Measurements from ENCODE around the gene KRT26. TPM values are rescaled to one million over a fixed set of nuclear protein-coding genes. Genes with fewer than 3 reads are reported as not detected.
"Not testable (repeated sequence)": the region's sequence is repeated elsewhere in the genome, so short reads cannot be mapped to it uniquely, and the experiment has no call there.

The KRT26 gene, protein sequence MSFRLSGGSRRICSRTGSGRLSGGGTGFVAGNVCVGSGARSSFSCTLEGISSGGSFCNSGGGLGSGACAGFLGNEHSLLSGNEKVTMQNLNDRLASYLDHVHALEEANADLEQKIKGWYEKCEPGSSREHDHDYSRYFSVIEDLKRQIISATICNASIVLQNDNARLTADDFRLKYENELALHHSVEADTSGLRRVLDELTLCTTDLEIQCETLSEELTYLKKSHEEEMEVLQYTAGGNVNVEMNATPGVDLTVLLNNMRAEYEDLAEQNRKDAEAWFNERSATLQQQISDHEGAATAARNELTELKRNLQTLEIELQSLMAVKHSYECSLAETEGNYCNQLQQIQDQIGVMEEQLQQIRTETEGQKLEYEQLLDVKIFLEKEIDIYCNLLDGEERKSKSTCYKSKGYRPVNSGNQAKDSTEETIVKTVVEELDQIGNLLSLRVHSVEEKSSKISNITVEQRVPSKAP
- total RNA-seq (2014; rRNA removed) = not detected in 2 replicates
- polyA plus RNA-seq (2012) = not detected

DNA sequence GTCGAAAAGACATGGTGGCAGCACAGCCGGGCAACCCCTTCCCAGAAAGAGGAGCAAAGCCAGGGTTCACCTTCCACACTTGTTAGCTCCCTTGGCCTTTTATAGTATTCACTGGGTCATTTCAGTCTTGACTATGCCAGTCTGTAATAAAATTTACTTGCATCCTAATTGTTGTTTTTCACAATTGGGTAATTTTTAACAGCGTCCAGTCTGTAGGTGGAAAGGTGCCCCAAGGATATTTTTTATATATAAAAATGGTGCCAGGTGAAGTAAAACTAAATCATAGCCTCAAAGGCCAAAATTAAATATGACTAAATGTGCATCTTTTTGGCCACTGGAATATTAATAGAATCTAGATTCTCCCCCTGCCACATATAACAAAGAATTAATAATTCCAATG is at the start of gene KRT26:
KRT26 (minus strand) TSS at position 101 of the 400 bp plus-strand sequence; CDS start at position 13, 88 bp downstream.
- DNase-seq (ENCODE audit: low read depth) = no peak

DNA sequence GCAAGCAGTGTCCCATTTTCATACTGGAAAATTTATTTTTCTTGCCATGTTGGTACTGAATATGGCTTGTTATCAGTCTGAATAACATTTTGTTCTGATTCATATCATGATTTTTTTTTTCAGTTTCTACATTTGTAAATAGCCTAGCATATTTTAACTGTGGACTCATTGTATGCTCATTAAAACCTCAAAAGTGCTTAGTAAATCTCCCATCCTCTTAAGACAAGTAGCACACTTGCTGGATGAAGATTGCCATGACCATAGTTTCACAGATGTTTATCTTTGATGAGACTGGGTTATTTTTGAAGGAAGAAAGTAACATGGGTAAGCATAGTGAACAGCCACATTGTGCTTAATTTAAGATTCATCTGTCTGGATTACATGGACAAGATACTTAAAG is 49.5 kb upstream of the KRT26 start:
- no peak for DNase-seq (ENCODE audit: low read depth)

DNA sequence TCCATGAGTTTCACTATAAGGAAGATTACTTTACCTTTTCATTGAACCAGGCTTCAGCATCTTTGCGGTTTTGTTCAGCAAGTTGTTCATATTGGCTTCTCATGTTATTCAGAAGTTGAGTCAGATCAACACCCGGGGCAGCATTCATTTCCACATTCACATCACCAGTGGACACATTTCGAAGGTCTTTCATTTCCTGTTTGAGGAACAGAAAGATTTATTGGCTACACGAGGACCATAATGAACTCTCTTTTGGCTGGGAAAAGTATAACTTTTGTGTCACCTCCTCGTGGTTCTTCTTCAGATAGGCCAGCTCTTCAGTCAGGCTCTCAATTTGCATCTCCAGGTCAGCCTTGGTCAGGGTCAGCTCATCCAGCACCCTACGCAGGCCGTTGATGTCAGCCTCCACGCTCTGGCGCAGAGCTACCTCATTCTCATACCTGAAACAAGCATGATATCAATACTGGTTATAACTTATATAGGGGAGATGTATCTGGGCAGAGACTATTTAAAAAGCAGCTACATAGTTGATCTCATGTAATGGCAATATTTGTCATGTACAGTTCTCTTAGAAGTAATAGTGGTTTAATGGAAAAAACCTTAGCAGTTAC is 48.3 kb upstream of the KRT26 start:
- no peak for DNase-seq (ENCODE audit: low read depth)

DNA sequence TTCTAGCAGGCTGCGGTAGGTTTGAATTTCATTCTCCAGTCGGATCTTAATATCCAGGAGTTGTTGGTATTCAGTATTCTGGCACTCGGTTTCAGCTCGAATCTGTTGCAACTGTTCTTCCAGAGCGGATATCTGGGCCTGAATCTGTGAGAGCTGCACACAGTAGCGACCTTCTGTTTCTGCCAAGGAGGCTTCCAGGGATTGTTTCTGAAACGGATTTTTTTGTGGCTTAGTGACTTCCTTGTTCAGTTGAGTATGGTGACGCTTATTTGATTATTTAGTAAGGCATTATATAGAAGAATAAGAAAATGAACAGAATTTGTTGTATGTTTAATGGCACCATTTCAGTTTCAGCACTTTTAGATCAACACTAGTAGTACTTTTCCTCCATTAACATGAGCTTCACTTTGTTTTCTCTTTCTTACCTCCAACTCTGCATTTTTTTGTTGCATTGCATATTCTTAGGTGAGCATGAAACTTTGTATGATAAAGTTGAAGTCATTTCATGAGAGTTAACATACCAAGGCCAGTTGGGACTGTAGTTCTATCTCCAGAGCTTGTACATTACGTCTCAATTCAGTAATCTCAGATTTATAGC is 47.6 kb upstream of the KRT26 start:
- DNase-seq (ENCODE audit: low read depth) = peak; percentile 36

DNA sequence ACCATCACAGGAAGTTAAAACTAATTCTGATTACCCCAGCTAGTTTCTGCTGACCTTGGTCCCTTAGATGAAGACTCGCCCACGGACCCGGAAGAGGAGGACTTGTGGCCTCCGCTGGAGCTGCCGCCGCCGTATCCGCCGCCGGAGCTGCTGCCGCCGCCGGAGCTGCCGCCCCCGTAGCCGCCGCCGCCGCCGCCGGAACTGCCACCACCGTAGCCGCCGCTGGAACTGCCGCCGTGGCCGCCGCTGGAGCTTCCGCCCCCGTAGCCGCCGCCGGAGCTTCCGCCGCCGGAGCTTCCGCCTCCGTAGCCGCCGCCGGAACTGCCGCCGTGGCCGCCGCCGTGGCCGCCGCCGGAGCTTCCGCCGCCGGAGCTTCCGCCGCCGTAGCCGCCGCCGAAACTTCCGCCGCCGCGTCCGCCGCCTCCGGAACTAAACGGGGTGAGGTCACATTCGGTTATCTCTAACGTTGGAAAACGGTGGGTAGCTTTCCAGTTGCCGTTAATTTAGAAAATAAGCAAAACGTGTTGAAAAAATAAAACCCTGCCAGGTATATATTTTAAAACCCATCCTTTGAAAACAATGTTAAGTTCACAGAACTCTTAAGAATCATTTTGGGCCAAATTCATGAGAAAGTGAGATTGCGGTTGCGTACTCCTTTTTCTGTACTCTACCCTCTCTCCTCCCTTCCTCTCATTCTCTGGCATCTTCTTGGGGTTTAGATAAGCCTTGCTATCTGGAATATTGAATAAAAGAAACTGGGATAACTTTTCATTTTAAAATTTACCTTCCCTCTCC is 46.9 kb upstream of the KRT26 start:
- DNase-seq (ENCODE audit: low read depth) = peak; percentile 74

DNA sequence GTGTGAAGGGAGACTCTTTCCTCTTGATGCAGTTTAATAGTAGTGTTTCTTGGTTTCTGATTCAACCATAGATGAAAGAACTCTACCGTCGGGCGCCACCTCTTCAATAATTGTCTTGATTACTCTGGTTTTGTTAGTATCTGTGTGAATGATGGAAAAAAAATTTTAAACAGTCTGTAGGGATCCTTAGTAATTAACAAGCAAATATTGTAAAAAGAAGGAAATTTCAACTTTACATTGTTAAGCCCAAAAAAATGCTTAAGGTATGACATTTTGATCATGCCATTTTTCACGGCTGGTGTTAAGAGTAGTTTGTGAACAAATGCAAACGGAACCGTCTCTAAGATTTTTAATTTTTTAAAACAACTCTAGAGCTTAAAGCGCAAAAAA is 46.3 kb upstream of the KRT26 start:
- DNase-seq (ENCODE audit: low read depth) = no peak

DNA sequence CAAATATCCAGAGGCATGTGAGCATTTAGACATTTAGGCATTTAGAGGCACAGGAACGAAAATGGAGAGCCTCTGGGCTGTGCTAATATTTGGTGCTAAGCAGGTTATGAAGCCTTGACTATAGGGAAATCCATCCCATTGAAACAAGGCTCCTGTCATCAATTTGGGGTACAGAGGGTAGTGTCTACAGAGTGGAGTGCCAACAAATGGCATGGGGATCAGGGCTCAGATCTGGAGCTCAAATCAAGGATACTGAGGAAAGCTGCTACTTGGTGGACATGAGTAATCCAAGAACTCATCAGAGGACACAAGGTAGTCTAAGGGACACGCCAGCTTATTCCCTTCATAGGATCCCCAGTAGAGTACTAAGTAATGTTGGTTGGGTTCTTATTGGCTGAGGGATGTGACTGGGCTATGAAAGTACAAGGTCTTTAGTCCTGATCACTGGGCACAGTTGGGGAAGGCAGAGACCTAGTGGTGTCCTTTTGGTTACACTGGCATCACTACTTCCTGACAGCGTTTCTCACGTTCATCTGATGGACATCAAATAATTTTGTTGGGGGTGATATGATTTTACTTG is 45.2 kb upstream of the KRT26 start:
- DNase-seq (ENCODE audit: low read depth) = no peak

DNA sequence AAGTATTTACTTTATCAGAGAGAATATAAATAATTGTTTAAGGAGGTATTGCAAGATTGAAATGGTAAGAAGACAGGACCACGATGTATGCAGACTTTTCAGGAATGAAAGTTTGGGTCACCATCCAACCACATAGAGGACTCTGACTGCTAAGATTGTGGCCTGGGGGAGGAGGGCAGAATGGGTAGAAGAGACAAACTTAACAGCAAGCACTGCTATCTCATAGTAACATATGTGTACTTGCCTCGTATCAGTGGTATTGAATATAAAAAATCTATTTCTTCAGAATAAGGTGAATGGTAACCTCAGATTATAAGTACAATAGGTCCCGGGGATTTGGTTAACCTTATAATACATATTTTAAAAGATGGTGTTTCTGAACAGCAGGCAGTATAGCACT is 44.6 kb upstream of the KRT26 start:
- DNase-seq (ENCODE audit: low read depth) = no peak

DNA sequence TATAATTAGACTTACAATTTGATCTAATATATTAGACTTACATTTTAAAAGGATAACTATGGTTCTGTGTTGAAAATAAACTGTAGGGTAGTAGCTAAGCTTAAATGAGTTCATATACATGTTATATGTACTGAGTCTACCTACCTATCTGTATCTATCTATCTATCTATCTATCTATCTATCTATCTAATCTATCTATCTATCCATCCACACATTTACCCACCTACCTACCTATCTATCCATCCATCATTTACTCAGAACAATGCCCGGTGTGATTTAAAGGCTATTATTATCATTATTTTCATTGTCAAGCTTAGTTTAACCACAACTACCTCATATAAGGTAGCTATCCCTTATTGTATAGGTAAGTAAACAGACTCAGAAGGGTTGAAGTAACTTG is 43.4 kb upstream of the KRT26 start:
- no peak for DNase-seq (ENCODE audit: low read depth)

DNA sequence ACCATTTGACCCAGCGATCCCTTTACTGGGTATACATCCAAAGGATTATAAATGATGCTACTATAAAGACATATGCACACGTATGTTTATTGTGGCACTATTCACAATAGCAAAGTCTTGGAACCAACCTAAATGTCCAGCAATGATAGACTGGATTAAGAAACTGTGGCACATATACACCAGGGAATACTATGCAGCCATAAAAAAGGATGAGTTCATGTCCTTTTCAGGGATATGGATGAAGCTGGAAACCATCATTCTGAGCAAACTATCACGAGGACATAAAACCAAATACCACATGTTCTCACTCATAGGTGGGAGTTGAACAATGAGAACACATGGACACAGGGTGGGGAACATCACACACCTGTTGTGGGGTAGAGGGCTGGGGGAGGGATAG is 42.7 kb upstream of the KRT26 start:
- not testable (repeated sequence) for DNase-seq (ENCODE audit: low read depth)

DNA sequence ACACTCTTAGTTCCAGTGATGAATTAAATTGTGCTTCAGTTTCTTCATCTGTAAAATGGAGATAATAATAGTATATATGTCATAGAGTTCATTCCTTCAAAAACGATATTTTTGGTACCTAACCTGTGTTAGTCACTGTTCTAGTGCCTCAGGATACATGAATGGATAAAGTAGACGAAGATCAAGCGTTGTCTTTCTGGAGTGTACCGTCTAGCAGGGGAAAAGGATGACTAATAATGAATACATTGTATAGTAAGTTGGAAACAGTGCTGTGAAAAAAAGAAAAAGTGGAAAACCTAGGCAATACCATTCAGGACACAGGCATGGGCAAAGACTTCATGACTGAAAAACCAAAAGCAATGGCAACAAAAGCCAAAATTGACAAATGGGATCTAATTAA is 41.8 kb upstream of the KRT26 start:
- peak; percentile 19 for DNase-seq (ENCODE audit: low read depth)

DNA sequence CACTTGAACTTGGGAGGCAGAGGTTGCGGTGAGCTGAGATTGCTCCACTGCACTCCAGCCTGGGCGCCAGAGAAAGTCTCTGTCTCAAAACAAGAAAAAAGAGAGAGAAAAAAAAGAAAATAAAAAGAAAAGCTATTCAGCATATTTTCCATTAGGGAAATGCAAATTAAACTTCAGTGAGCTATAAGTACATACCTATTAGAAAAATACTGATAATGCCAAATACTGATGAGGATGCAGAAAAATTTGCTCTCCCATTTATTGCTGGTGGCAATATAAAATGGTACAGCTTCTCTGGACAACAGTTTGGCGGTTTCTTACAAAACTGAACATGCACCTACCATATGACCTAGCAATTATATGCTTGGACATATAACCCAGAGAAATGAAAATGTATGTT is 40.6 kb upstream of the KRT26 start:
- no peak for DNase-seq (ENCODE audit: low read depth)

DNA sequence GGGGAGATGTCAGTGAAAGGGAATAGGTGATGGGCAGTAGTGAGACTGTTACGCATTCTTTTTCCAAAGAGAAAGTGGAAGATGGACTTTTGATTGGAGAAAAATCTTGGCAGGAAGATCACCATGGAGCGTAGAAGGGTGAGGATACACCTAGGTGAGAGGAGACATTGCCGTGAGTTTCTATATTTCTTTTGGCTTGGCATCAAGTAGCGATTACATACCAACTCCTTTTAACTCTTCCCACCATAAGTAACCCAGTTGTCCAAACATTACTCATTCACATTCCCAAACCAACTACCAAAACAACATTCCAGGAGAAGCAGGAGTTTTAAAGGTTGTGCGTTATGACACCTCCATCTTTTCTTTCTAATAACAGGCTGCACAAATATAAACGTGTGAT is 38.5 kb upstream of the KRT26 start:
- DNase-seq (ENCODE audit: low read depth) = peak; percentile 42

DNA sequence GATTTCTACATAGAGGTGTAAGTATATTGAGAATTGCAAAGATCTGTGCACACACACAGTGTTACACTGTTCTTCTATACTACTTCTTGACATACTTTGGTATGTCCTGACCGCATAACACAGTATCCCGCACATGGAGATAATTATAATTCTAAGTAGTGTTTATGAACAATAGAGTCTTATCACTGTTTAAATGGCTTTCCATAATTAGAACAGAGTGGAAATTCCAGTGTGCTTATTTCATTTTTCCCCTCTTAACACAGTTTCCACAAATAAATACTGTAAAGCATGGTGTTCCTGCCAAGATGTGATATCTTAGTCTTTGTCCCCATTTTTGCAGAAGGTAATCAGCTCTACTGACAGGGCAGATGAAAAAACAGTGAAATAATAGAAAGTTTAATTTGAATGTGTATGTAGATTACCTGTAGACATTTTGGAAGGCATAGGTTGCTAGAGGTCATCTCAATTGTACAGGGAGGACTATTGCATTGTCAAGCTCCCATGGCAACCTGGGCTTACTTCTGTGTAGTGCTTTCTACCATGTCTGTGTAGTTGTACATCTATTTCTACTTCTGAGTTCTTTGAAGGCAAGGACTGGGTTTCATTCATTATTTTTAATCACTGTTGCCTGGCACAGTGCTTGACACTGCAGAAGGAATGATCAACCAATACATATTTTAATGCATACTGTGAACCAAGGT is 37.9 kb upstream of the KRT26 start:
- DNase-seq (ENCODE audit: low read depth) = no peak

DNA sequence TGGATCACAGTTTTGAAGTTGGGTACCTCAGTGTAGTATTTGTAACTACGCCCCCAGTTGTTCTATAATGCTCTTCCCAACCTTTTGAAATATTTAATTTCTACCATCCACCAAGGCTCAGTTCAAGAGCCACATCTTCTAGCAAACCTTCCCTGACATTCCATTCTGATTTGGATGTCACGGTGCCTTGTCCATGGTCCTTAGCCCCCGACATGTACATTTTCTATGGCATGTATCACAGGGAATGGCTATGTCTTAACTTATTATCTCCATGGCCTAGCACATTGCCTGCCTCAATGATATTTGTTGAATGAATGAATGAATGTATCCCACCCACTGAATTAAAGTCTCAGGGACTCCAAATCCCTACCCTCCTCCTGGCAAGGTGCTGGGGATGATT is 34.1 kb upstream of the KRT26 start:
- no peak for DNase-seq (ENCODE audit: low read depth)

DNA sequence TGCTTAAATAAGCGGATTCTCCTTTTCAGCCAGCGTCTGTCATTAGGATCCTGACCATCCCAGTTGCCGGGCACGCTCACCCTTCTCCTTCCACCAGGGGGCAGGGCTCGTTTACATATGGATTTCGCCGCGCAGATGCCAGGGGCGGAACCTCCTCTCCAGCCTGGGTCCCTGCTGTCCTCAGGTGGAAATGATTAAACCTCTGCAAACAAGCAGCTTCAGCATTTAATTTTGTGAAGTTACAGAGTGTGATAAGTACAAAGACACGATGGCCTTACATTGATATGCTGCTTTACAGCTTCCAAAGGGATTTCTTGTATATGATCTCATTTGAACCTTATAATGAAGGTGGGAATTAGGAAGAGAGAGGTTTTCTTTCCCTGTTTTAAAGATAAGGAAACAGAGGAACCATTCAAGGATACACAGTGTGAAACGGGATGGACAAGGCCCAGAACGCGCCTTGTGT is 31.6 kb upstream of the KRT26 start:
- DNase-seq (ENCODE audit: low read depth) = peak; percentile 50

DNA sequence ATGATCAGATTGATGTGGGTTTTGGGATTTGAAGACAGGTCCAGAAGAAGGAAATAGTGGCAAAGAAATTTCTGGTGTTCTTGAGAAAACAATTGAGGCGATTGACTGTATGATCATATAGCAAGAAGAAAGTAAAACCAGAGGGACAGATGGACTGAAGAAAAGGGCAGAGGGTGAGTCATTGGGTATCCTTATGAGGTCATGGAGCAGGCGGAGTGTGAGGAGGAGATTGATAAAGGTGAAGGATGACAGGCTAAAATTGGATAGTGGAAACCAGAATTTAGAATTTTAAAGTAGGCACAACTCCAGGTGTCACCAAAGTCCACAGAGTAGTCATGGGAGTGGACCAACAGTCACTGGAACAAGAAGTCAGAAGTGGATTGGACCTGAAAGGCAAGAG is 29.2 kb upstream of the KRT26 start:
- DNase-seq (ENCODE audit: low read depth) = no peak

DNA sequence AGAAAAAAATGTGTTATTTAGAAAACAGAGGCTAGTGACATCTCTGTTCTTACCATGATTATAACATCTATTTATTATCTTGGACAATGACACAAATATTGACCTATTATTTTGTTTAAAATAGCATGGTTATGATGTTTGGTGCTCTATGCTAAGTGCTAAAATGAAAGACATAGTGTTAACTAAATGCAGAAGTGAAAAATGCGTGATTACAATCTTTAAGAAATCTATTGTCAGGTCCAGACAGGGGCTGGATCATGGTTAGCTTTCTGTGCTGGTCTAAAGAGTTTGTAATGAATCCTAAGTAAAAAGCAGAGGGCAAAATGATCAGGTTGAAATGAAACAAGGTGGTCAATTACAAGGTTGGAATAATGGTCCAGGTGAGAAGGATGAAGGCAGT is 28.4 kb upstream of the KRT26 start:
- DNase-seq (ENCODE audit: low read depth) = no peak

DNA sequence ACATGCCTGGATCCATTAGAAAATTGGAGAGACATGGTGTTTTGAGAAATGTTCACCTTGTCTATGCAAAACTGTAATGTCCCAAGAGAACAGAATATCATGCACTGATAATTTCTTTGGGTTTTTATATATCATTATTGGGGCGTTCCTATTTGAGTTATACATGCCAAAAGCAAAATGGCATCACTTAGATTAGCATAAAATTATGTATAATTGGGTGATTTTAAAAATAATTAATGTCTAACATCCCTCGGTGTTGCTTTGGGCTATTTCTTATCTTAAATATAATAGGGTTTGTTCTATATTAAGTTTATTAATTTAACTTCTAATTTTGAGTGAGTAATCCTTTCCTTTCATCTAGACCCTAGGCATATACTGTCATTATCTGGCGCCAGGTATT is 27.9 kb upstream of the KRT26 start, which contains the start of gene KRT28:
KRT28 (minus strand) TSS at position 101 of the 400 bp plus-strand sequence; CDS start at position 35, 66 bp downstream.
- DNase-seq (ENCODE audit: low read depth) = no peak

DNA sequence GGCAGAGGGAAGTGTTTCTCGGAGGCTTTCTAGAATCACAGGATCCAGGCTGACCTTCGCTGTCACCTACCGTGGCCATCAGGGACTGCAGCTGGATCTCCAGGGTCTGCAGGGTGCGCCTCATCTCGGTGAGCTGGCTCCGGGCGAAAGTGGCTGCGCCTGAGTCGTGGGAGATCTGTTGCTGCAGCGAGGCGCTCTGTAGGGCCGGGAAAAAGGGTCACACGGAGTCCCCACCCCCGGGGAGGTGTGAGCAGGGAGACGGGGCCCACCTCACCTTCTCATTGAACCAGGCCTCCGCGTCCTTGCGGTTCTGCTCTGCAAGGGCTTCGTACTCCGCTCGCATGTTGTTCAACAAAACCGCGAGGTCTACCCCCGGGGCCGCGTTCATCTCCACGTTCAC is 24.8 kb upstream of the KRT26 start:
- no peak for DNase-seq (ENCODE audit: low read depth)
